Measurements from ENCODE around the gene PITPNB.
A peak's percentile ranks its signal among the peaks of the same experiment; 100 is the strongest.

Gene PITPNB

DNA sequence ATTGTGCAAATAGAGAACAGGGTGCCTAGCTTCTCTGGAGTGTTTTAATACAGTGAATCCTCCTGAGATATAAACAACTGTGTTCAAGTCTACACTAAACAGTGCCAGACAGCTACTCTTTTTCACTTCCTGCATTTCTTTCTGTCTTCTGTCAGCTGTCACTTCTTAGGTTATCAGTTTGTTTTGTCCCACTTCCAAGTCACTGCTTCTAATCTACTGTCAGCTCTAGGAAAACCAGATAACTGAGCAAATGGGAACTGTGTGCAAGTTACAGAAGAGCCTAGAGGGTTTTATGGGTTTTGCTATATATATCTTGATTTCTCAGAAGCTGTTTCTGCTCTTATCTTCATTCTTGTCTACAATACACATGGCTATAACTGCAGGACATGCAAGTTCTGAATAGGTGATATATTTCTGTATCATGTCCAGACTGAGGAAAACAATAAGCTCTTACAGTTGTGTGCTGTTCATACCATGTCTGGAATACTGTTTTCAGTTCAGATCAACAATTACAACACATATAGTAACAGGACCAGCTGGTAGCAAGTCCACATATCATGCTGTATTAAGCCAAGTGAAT is 5.8 kb downstream of the PITPNB start:
- Histone ChIP-seq H3K4me3 (ENCODE audit: low read length) (no peak overlapping the region), H4K20me1 (ENCODE audit: insufficient read depth, low read length) (peaks cover 72% of the 10 kb centered on the region), H3K36me3 (replicated peaks; ENCODE audit: low read depth, low read length) (peaks cover 55% of the 10 kb centered on the region), H3K9ac (ENCODE audit: low read length) (no peak overlapping the region), H3K4me1 (ENCODE audit: low read length) (peaks cover 51% of the 10 kb centered on the region), H3K79me2 (ENCODE audit: low read length) (peaks cover 100% of the 10 kb centered on the region), H3K4me2 (ENCODE audit: low read length) (peak overlapping the region; percentile 18), H2AFZ (ENCODE audit: low read depth, low read length) (no peak overlapping the region), H3K9me3 (ENCODE audit: insufficient read depth, low read length) (no peaks in the 10 kb centered on the region), H3K27me3 (ENCODE audit: low read depth, low read length) (no peaks in the 10 kb centered on the region), H3K27ac (ENCODE audit: low read length) (peak overlapping the region; percentile 46)
- TF ChIP-seq, protein P1, sequence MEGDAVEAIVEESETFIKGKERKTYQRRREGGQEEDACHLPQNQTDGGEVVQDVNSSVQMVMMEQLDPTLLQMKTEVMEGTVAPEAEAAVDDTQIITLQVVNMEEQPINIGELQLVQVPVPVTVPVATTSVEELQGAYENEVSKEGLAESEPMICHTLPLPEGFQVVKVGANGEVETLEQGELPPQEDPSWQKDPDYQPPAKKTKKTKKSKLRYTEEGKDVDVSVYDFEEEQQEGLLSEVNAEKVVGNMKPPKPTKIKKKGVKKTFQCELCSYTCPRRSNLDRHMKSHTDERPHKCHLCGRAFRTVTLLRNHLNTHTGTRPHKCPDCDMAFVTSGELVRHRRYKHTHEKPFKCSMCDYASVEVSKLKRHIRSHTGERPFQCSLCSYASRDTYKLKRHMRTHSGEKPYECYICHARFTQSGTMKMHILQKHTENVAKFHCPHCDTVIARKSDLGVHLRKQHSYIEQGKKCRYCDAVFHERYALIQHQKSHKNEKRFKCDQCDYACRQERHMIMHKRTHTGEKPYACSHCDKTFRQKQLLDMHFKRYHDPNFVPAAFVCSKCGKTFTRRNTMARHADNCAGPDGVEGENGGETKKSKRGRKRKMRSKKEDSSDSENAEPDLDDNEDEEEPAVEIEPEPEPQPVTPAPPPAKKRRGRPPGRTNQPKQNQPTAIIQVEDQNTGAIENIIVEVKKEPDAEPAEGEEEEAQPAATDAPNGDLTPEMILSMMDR (IDR thresholded peaks at IDR 0.05; ENCODE audit: low read depth, low read length), result no peak
- no peak for TF ChIP-seq EZH2phosphoT487 (IDR thresholded peaks at IDR 0.05; ENCODE audit: low read depth)

DNA sequence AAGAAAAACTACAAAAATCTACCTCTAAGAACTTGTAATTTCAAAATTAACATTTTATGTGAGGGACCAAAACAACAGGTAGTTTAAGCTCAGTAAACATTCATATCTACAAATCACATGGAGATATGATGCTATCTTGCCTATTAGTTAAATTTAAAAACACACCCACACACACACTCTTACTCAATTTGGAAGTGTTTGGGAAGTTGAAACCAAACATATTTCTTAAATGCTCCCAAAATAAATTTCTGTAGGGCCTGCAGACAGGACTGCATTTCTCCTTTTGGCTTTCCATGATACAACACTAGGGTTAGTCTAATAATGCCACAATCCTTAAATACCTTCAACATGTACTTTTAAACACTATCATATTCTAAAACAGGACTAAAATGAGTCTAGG is 7.0 kb downstream of the PITPNB start:
- Histone ChIP-seq H3K36me3 (replicated peaks; ENCODE audit: low read depth, low read length) (peaks cover 59% of the 10 kb centered on the region), H3K27me3 (ENCODE audit: low read depth, low read length) (no peaks in the 10 kb centered on the region), H3K9ac (ENCODE audit: low read length) (no peak overlapping the region), H3K4me3 (ENCODE audit: low read length) (no peak overlapping the region), H3K4me2 (ENCODE audit: low read length) (no peak overlapping the region), H3K9me3 (ENCODE audit: insufficient read depth, low read length) (no peaks in the 10 kb centered on the region), H3K27ac (ENCODE audit: low read length) (no peak overlapping the region), H2AFZ (ENCODE audit: low read depth, low read length) (no peak overlapping the region), H3K79me2 (ENCODE audit: low read length) (peaks cover 100% of the 10 kb centered on the region), H4K20me1 (ENCODE audit: insufficient read depth, low read length) (peaks cover 69% of the 10 kb centered on the region), H3K4me1 (ENCODE audit: low read length) (peaks cover 41% of the 10 kb centered on the region)
- no peak for TF ChIP-seq EZH2phosphoT487 (IDR thresholded peaks at IDR 0.05; ENCODE audit: low read depth)
- TF ChIP-seq, protein P1 (IDR thresholded peaks at IDR 0.05; ENCODE audit: low read depth, low read length), result no peak

DNA sequence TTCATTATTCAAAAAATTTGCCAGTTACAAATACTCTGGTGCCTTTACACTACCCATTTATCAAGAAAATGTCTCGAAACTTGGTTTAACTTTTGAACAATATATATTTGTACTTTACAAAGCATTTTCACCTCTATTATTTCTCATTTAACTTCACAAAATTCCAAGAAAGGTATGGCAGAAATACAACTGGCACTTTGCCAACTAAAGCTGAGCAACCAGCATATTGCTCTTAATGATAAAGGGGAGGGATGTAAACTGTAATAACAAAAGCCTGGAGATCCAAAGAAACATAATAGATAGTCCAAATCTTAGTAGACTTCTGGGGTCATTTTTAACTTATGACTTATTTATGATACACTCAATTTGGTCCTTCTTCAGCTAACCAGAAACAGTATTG is 7.7 kb downstream of the PITPNB start:
- no peaks in the 10 kb centered on the region for H3K27me3 ChIP-seq (ENCODE audit: low read depth, low read length)
- peaks cover 62% of the 10 kb centered on the region for H3K36me3 ChIP-seq (replicated peaks; ENCODE audit: low read depth, low read length)
- H3K27ac ChIP-seq (ENCODE audit: low read length), result no peak overlapping the region
- H3K9me3 ChIP-seq (ENCODE audit: insufficient read depth, low read length), result no peaks in the 10 kb centered on the region
- H3K4me2 ChIP-seq (ENCODE audit: low read length), result no peak overlapping the region
- no peak overlapping the region for H2AFZ ChIP-seq (ENCODE audit: low read depth, low read length)
- peaks cover 100% of the 10 kb centered on the region for H3K79me2 ChIP-seq (ENCODE audit: low read length)
- no peak overlapping the region for H3K9ac ChIP-seq (ENCODE audit: low read length)
- no peak overlapping the region for H3K4me3 ChIP-seq (ENCODE audit: low read length)
- TF ChIP-seq, protein P1 (IDR thresholded peaks at IDR 0.05; ENCODE audit: low read depth, low read length), result no peak
- TF ChIP-seq EZH2phosphoT487 (IDR thresholded peaks at IDR 0.05; ENCODE audit: low read depth), result no peak
- peaks cover 62% of the 10 kb centered on the region for H4K20me1 ChIP-seq (ENCODE audit: insufficient read depth, low read length)
- peaks cover 35% of the 10 kb centered on the region for H3K4me1 ChIP-seq (ENCODE audit: low read length)

DNA sequence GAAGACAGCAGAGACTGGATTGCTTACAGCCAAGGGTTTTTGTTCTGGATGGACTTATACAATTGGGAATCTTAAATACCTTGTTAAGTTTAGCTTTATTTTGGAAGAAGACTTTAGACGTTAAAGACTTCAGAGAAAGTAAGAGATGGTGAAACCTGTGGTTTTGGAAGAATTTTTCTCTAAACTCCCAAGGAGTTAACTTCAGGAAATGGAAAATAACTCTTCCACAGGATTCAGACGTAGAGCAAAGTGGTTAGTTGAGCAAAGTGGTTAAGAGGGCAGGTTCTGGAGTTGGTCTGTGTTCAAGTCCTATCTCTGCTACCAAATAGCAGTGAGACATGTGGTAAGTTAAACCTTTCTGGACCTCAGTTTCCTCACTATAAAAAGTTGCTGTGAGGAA is 12.8 kb downstream of the PITPNB start:
- no peaks in the 10 kb centered on the region for H3K27me3 ChIP-seq (ENCODE audit: low read depth, low read length)
- no peak overlapping the region for H2AFZ ChIP-seq (ENCODE audit: low read depth, low read length)
- H3K4me2 ChIP-seq (ENCODE audit: low read length), result no peak overlapping the region
- H4K20me1 ChIP-seq (ENCODE audit: insufficient read depth, low read length), result peaks cover 29% of the 10 kb centered on the region
- no peak for TF ChIP-seq EZH2phosphoT487 (IDR thresholded peaks at IDR 0.05; ENCODE audit: low read depth)
- TF ChIP-seq, protein P1 (IDR thresholded peaks at IDR 0.05; ENCODE audit: low read depth, low read length), result no peak
- no peak overlapping the region for H3K27ac ChIP-seq (ENCODE audit: low read length)
- no peak overlapping the region for H3K4me3 ChIP-seq (ENCODE audit: low read length)
- H3K9ac ChIP-seq (ENCODE audit: low read length), result no peak overlapping the region
- peaks cover 65% of the 10 kb centered on the region for H3K36me3 ChIP-seq (replicated peaks; ENCODE audit: low read depth, low read length)
- H3K4me1 ChIP-seq (ENCODE audit: low read length), result peaks cover 11% of the 10 kb centered on the region
- no peaks in the 10 kb centered on the region for H3K9me3 ChIP-seq (ENCODE audit: insufficient read depth, low read length)
- peaks cover 100% of the 10 kb centered on the region for H3K79me2 ChIP-seq (ENCODE audit: low read length)

All from OCI-LY3 (cell line).